MG63 (cell line): ENCODE measurements around the gene PPP6R2. TPM values are rescaled to one million over a fixed set of nuclear protein-coding genes. Genes with fewer than 3 reads are reported as not detected.

Experiments used
- DNase-seq: peaks from one replicate; pipeline ENCODE4 v3.0.0-alpha.2; 2020
- H3K27me3 ChIP-seq: fragments of 250-450 bp; sonication (Bioruptor Pico); 2 replicates; pipeline ENCODE4 v1.5.1; 2020; ENCODE audit warnings: mild to moderate bottlenecking, moderate library complexity
- H3K36me3 ChIP-seq: fragments of 250-450 bp; sonication (Bioruptor Pico); 2 replicates; pipeline ENCODE4 v1.5.1; 2020; ENCODE audit warnings: mild to moderate bottlenecking, moderate library complexity
- H3K4me3 ChIP-seq: fragments of 250-450 bp; sonication (Bioruptor Pico); 2 replicates; pipeline ENCODE4 v1.5.1; 2020; ENCODE audit warnings: mild to moderate bottlenecking, moderate library complexity
- H3K9me3 ChIP-seq: fragments of 250-450 bp; sonication (Bioruptor Pico); 2 replicates; pipeline ENCODE4 v1.5.1; 2020; ENCODE audit warnings: mild to moderate bottlenecking, moderate library complexity
- total RNA-seq: library from RNA; depleted of rRNA; stranded (reverse); fragments of >200 nt; shearing (Covaris generic); gene quantifications from 2 replicates; pipeline ENCODE4 v1.2.3, GENCODE V29; 2014; ENCODE audit warnings: low replicate concordance

PPP6R2 gene
- total RNA-seq, 1 experiment from 2014 or later = 37.4 TPM

DNA sequence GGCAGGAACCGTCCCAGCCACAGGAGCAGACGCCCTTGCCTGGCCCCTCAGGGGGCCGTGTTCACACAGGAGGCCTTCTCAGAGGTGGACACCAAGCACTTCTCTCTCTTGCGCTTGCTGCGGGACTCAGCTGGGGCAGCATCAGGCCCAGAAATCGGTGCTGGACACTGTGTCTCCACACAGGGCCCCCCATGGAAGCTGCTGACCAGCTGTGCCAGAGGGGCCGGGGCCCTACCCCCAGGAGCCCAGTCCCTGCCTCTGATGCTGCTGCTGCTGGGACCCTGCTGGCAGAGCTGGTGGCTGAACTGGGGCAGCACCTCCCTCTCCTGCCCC is 39.6 kb upstream of the PPP6R2 start:
- H3K36me3 ChIP-seq = peaks cover 36% of the 10 kb centered on the region
- DNase-seq = no peak
- H3K27me3 ChIP-seq = no peaks in the 10 kb centered on the region
- H3K9me3 ChIP-seq = no peaks in the 10 kb centered on the region
- H3K4me3 ChIP-seq = no peak overlapping the region

DNA sequence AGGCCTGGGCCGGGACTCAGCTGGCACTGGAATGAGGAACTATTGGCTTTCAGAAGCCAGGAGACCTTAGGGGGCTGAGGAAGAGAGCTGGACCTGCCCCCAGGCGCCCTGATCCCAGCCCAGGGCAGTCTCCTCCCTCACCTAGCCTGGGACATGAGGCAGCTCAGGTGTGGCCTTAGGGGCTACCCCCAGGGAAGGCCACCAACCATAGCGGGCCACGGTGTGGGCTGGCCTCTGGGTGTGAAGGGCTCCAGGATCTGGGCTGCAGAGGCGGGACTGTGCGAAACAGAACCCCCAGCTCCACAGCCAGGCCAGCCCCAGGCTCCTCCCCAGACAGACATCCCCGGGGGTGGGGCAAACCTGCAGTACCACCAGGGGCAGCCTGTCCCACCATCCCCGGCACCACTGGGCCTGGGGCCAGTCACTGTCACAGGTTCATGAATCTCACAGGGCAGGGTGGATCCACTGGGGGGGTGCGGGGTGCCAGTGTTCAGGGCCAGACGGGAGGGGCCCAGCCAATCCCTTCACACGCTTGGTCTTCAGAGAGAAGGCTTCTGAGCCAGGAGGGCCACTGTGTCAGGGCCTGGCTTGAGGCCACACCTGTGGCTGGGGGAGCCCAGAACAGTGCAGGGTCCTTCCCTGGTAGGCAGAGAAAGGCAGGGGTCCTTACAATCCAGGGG is 39.1 kb upstream of the PPP6R2 start:
- peaks cover 34% of the 10 kb centered on the region for H3K36me3 ChIP-seq
- DNase-seq = peak; percentile 78
- H3K4me3 ChIP-seq = peak overlapping the region; percentile 25
- no peaks in the 10 kb centered on the region for H3K9me3 ChIP-seq
- no peaks in the 10 kb centered on the region for H3K27me3 ChIP-seq

DNA sequence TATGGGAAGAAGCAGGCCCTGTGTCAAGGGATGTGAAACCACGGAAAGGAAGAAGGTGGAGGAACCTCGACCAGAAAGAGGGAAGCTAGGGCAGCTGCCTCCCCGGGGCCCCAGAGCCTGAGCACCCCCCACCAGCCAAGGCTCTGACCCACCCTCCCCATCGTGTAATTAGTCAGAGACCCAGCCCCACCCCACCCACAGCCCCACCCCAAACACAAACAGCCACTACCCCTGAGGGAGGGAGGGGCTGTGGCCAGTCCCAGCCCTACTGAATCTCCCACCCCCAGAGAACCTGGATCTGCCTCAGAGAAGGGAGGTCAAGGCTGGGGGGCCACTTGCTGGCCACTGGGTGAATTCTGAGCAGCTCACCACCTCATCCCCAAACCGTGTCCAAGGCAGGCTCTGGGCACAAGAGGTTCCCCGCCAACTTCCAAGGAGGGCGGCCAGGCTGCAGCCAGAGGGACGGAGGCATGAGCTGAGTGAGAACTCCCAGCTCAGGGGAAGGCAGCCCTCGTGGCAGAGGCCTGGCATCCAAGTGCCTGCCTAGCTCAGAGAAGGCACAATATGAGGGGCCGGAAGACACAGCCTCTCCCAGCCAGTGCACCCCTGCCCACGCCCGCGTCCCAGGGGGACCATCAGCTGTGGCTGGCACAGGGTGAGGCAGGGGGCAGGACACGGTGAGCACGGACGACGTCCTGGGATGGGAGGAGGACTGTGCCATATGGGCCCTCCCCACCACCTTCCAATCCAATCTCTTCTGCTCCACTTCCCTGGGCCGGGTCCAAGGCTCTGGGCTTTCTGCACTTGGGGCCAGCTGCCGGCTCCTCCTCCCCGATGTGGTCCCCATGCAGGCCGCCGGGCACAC is 38.4 kb upstream of the PPP6R2 start:
- no peaks in the 10 kb centered on the region for H3K27me3 ChIP-seq
- no peaks in the 10 kb centered on the region for H3K9me3 ChIP-seq
- peak; percentile 95 for DNase-seq
- H3K4me3 ChIP-seq = peak overlapping the region; percentile 88
- peaks cover 34% of the 10 kb centered on the region for H3K36me3 ChIP-seq

DNA sequence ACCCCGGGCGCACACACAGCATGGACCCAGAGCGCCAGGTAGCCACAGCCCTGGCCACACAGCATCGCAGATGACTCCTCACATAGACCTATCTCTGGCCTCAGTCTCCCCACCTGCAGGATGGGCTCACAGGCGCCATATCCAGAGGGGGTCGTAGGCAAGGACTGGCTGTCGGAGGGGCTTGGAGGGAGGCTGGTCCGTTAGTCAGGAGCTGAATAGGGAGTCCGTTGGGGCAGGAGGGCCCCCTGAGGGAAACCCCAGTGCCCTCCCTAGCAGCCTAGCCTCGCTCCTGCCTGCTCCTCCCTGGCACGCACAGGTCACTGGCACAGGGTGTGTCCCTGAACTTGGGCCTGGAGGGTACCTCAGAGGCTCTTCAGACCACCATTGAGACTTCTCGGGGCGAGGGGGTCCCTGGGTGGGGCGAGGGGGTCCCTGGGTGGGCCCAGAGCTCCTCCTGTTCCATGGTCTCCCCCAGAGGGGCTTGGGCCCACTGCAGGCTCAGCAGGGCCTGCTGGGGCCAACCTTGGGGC is 37.7 kb upstream of the PPP6R2 start:
- DNase-seq = no peak
- Histone ChIP-seq H3K9me3 (no peaks in the 10 kb centered on the region), H3K4me3 (peak overlapping the region; percentile 88), H3K27me3 (no peaks in the 10 kb centered on the region), H3K36me3 (peaks cover 34% of the 10 kb centered on the region)

DNA sequence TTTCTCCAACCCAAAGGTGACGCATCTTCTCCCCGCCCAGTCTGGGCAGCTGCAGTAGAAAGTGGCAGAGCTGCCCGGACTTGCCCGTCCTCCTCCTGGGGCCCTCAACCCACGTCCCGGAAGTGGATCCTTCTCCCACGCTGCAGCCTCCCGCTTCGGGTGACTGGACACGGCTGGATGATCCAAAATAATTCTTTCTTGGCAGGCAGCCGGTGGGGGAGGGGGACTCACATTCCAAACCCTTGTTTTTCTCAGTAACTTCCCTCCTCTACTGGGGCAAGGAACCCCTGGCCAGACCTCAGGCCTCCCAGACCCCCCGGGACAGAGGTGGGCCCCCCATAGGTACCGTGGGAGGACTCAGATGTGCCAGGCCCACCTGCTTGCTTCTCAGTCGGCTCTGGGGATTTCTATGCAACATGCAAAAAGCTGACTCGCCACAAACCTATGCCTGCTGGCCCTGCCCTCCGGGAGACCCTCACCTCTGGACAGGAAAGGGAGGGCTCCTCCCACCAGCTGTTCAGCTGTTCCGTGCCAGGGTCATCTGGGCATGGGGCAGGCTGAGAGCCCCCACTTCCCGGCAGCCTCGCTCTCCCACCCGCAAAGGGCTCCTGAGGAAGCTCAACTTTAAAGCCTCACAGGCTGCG is 37.1 kb upstream of the PPP6R2 start:
- Histone ChIP-seq H3K36me3 (peaks cover 32% of the 10 kb centered on the region), H3K27me3 (no peaks in the 10 kb centered on the region), H3K9me3 (no peaks in the 10 kb centered on the region), H3K4me3 (peak overlapping the region; percentile 88)
- DNase-seq = peak; percentile 99

DNA sequence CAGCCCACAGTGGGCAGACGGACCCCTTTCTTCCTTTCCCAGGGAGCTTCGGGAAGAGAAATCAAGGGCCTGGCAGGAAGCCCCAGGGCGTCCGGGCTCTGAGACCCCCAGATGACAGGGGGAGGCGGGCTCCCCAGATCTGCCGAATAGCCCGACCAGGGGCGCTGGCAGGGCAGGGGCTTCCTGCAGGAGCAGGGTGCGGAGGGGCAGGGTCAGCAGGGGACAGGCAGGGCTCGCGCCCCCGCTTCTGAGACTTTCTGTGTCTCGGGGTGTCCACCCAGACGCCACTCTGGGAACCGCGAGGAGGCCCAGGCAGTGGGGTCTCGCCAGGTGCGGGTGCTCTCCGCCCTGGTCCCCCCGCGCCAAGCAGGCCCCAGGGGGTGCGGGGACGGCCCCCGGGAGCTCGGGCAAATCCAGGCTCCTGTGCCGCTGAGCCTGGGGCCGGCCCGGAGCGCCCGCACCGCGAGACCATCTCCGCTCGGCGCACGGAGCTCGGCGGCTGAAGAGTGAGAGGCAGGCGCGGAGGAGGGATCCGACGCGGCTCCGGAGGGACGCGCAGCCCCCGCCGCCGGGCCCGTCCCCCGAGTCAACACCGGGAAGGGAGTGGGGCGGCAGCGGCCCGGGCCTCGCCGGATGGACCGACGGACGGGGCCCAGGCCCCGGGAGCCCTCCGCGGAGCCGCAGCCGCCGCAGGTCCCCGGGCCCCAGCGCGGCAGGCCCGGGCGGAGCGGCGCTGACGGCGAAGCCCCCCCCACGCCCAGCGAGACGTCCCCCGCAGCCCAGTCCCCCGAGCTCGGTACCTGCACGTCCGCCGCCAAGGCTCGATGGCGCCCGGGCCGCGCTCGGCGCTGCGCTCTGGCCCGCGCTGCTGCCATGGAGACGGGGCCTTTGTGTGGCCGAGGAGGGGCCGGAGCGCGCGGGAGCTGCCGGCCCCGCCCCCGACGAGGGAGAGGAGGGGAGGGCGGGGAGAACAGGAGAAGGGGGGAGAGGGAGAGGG is 36.1 kb upstream of the PPP6R2 start, which contains the start of gene PLXNB2:
Gene PLXNB2 (minus strand): TSS at position 894 of the 997 bp plus-strand sequence. CDS start 17,062 bp downstream, outside the sequence.
- H3K27me3 ChIP-seq = no peaks in the 10 kb centered on the region
- H3K4me3 ChIP-seq = peak within 1 kb of the TSS; percentile 88
- H3K9me3 ChIP-seq = no peaks in the 10 kb centered on the region
- peaks cover 24% of the 10 kb centered on the region for H3K36me3 ChIP-seq
- peak; percentile 80 for DNase-seq

DNA sequence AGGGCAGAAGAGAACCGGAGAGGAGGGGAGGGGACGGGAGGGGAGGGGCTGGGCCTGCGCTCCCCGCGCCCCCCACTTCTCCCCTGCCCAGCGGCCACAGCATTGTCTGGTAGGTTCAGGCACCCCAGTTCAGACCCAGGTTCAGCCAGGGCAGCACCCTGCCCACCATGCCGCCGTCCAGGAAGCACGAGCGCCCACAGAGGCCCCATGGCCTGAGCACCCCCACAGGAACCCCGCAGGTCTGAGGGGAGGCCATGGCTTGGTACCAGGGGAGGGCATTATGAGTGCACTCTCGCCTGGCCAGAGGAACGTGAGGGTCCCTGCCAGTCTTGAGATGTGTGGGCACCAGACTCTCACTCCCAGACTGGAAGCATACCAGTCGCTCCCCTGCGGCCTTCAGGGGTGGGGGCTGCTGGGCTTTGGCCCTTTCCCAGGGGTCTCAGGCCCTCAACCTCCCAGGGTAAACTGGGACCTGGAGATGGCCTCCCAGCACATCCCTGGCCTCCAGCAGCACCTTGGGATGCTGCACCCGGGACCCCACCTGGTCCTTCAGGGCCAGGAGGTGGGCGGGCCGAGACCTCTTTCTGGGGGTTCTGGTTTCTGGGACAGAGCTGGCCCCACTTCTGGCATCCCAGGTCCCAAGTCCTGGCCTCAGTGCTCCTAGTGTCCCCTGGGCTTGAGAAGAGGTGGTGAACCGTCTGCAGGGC is 35.1 kb upstream of the PPP6R2 start:
- no peak for DNase-seq
- no peaks in the 10 kb centered on the region for H3K9me3 ChIP-seq
- no peaks in the 10 kb centered on the region for H3K27me3 ChIP-seq
- peaks cover 20% of the 10 kb centered on the region for H3K36me3 ChIP-seq
- no peak overlapping the region for H3K4me3 ChIP-seq

DNA sequence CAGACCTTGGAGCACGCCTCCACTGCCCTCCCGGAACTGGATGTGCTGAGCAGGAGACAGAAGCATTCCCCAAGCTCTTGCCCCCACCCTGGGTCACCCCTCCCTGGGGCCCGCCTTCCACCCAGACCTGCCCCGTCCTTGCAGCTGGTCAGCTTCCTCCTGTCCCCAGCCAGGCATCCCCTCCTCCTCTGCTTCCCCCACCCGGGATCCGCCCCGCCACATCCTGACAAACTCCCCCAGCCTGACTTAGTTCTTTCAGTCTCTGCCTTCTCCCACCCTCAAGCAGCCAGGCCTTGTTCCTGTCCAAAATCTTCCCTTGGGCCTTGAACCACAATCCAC is 34.6 kb upstream of the PPP6R2 start:
- Histone ChIP-seq H3K27me3 (no peaks in the 10 kb centered on the region), H3K36me3 (peaks cover 15% of the 10 kb centered on the region), H3K4me3 (no peak overlapping the region), H3K9me3 (no peaks in the 10 kb centered on the region)
- DNase-seq = no peak

DNA sequence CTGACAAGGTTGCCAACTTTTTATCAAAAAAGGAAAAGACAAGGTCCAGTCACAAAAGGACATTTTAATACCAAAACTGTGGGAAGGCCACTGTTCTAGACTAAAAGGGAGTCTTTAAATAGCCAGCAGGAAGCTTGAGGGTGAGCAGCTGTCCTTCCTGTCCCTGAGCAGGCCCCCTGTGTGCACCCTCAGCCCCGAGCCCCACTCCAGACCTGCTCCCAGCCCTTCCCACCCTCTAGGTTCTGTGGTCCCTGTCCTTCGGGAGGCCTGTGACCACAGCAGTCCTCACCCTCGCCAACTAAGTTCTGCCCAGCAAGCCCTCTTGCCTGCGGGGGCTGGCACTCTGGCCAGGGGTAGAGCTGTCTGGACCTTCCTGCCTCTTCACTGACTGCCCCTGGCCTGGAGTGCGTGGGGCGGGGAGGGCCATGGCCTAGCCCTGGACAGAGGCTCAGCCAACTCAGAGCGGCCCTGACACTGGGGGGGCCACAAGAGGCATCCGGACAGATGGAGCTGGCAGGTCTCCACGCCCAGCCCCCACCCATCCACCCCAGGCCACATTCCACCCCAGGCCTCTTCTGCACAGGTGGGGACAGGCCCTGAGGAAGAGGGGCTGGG is 34.0 kb upstream of the PPP6R2 start:
- Histone ChIP-seq H3K9me3 (no peaks in the 10 kb centered on the region), H3K27me3 (no peaks in the 10 kb centered on the region), H3K36me3 (peaks cover 9% of the 10 kb centered on the region), H3K4me3 (no peak overlapping the region)
- DNase-seq = no peak

DNA sequence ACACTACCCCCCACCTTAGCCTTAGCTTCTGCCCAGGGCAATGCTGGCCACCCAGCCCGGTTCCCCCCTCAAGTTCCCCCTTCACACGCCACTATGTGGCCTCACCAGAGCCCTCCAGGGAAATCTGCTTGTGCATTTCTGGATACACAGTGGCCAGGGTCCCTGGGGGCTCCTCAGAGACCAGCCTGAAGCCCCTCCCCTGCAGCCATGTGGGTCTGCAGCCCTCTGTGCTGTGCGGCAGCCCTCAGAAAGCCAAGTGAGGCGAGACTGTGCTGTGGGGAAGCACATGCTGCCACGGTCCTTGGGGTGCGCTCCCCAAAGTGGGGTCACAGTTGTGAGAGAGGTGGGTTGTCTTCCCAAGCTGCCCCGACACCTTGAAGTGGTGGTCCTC is 33.5 kb upstream of the PPP6R2 start:
- DNase-seq = no peak
- H3K36me3 ChIP-seq = peaks cover 7% of the 10 kb centered on the region

DNA sequence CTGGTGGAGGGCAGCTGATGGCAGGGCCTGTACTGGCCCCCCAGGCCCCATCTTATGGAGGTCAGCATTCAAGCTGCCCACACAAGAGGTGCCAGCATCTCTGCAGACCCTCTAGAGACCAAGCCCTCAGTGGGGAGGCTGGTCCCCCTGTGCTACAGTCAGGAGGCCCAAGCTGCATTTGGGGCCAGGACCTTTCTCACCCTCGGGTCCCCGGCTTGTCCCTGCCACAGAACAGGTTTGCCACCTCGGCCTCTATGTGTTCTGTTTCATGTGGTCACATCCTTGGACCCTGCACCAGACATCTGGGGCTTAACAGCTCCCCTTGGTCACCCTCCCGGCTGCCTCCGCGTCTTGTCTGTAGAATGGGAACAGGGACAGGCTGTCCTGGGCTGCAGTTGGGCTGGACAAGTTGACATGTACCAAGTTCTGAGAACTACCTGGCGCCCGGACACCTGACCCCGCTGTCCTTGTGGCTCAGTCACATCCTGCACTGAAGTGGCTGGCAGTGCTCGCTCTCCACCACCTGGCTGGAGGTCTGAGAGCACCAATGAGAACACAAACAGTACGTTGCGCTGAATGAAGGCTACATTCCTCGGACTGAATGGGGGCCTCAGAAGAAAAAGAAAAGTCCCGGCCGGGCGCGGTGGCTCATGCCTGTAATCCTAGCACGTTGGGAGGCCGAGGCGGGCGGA is 33.0 kb upstream of the PPP6R2 start:
- Histone ChIP-seq H3K9me3 (no peaks in the 10 kb centered on the region), H3K27me3 (no peaks in the 10 kb centered on the region), H3K36me3 (peaks cover 7% of the 10 kb centered on the region), H3K4me3 (no peak overlapping the region)
- DNase-seq = no peak

More for the DNA sequence above, 33.5 kb upstream of the PPP6R2 start:
- Histone ChIP-seq H3K4me3 (no peak overlapping the region), H3K27me3 (no peaks in the 10 kb centered on the region), H3K9me3 (no peaks in the 10 kb centered on the region)

DNA sequence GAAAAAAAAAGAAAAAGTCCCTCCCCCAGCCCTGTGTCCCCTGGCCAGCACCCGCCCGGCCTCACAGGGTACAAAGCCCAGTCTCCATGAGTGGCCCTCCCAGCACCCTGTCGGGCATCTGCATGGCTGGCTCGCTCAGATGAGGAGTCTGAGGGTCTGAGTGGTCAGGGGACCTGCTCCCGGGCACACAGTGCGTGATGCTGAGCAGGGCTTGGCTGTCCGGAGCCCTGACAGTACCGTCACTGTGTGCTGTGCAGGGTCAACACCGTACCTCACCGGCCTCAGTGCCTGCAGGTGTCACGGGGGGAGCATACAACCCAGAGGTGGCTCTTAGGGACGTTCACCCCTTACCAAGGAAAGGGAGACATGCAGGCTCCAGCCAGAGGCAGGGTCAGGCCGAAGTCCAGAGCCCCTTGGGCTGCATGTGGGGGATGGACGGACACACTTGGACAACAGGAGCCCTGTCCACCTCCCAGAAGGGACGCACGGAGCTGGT is 32.1 kb upstream of the PPP6R2 start:
- Histone ChIP-seq H3K9me3 (no peaks in the 10 kb centered on the region), H3K36me3 (peaks cover 3% of the 10 kb centered on the region), H3K4me3 (no peak overlapping the region), H3K27me3 (no peaks in the 10 kb centered on the region)
- no peak for DNase-seq

DNA sequence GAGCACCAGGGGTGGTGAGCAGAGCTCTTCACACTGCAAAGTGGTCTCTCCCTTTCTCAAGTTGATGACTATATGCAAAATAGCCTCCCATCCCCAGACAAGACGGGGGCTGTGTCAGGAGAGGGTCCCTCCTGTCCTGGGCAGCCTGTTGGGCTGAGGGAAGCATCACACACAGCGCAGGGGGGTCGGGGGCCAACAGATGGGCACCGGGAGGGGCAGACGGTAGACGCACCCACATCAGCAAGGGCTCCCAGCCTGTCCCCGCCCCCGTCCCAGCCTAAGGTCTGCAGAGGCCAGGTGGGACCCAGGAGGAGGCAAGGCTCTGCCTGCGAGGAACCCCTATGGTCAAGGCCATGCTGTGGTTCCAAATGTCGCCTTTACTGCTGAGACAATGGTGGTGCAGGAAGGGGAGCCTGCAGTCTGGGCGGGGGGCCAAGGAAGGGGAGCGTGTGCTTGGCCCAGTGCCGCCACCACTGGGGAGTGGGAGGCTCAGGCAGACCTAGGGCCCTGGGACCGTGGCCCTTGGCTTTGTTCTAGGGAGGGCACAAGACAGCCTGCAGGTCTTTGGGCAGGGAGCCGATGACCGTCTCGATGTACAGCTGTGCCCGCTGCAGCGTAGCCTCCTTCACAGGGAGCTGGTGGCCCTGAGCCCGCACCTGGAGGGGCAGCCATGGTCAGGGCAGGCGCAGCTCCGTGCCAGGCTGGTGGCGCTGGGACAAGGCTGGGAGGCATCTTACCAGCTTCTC is 31.3 kb upstream of the PPP6R2 start:
- H3K4me3 ChIP-seq = no peak overlapping the region
- H3K27me3 ChIP-seq = no peaks in the 10 kb centered on the region
- no peaks in the 10 kb centered on the region for H3K9me3 ChIP-seq
- peaks cover under 1% of the 10 kb centered on the region for H3K36me3 ChIP-seq
- no peak for DNase-seq

DNA sequence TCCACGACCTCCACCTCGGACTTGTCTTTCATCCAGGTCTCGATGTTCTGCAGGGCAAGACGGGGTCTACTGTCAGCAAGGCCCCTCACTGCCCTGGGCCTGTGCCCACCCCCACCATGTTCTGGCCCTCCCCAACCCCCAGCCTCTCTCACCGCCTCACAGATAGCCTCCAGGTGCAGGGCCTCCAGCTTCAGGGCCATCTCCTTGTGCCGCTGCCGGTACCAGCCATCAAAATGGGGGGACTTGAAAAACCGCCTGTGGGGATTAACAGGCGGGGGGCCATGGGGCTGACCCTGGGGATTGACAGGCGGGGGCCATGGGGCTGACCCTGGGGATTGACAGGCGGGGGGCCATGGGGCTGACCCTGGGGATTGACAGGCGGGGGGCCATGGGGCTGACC is 30.8 kb upstream of the PPP6R2 start:
- Histone ChIP-seq H3K9me3 (no peaks in the 10 kb centered on the region), H3K4me3 (no peak overlapping the region), H3K36me3 (no peaks in the 10 kb centered on the region), H3K27me3 (no peaks in the 10 kb centered on the region)
- DNase-seq = no peak
